Mucosa of rectum (tissue), 2 donors: ENCODE measurements around the gene EEF1AKMT1.

Source experiments
- H3K27ac ChIP-seq, 2 donors: one replicate each; pipeline ENCODE4 v1.7.0; 2013; ENCODE audit warnings: inconsistent platforms in 2 of 2, low read depth in 2 of 2, low read length in 2 of 2
- H3K27me3 ChIP-seq, 2 donors: one replicate each; pipeline ENCODE4 v1.7.0; 2013; ENCODE audit warnings: low read length in 2 of 2; ENCODE audit not compliant: control insufficient read depth in 2 of 2, insufficient read depth in 2 of 2
- H3K36me3 ChIP-seq, 2 donors: one replicate each; pipeline ENCODE4 v1.7.0; 2013; ENCODE audit warnings: low read length in 2 of 2; ENCODE audit not compliant: control insufficient read depth in 2 of 2, insufficient read depth in 2 of 2
- H3K4me1 ChIP-seq, 2 donors: one replicate each; pipeline ENCODE4 v1.7.0; 2013; ENCODE audit warnings: low read length in 2 of 2, mild to moderate bottlenecking in 1 of 2; ENCODE audit not compliant: control insufficient read depth in 2 of 2, insufficient read depth in 2 of 2
- H3K4me3 ChIP-seq, 2 donors: one replicate each; pipeline ENCODE4 v1.7.0; 2013; ENCODE audit warnings: low read length in 2 of 2
- H3K9ac ChIP-seq, 2 donors: one replicate each; pipeline ENCODE4 v1.7.0; 2013; ENCODE audit warnings: low read length in 2 of 2, low read depth in 1 of 2, mild to moderate bottlenecking in 1 of 2
- H3K9me3 ChIP-seq, 2 donors: one replicate each; pipeline ENCODE4 v1.7.0; 2013; ENCODE audit warnings: low read length in 2 of 2; ENCODE audit not compliant: control insufficient read depth in 2 of 2
- donor health status: healthy.
- donor health status: Normal muscosa, but diverticular disease.

The EEF1AKMT1 gene

GRCh38 chr13:20702915-20703779, 70.6 kb downstream of the EEF1AKMT1 start, which contains the start of gene IL17D:
IL17D (plus strand) TSS chr13:20703699; CDS start chr13:20704002, 303 bp downstream.
- Histone ChIP-seq H3K27ac (peak within 1 kb of the TSS in 1 of 2 donors; percentile 13), H3K4me1 (peaks cover 3 to 9% of the 10 kb centered on the region in 2 donors), H3K9ac (peak within 1 kb of the TSS; percentile 68 to 69), H3K4me3 (peak within 1 kb of the TSS; percentile 59 to 79), H3K9me3 (no peaks in the 10 kb centered on the region), H3K36me3 (no peaks in the 10 kb centered on the region), H3K27me3 (no peaks in the 10 kb centered on the region)

- H3K4me3 ChIP-seq, result peak overlapping the region; percentile 59 to 79
These were observed 71.2 kb downstream of the EEF1AKMT1 start for GRCh38 chr13:20702530-20702914.

GRCh38 chr13:20701461-20701860, 72.3 kb downstream of the EEF1AKMT1 start:
- H3K9ac ChIP-seq, result no peak overlapping the region
- H3K36me3 ChIP-seq, result no peaks in the 10 kb centered on the region
- H3K4me3 ChIP-seq, result no peak overlapping the region
- no peak overlapping the region for H3K27ac ChIP-seq
- no peaks in the 10 kb centered on the region for H3K9me3 ChIP-seq
- H3K4me1 ChIP-seq, result peaks cover 3 to 9% of the 10 kb centered on the region in 2 donors
- no peaks in the 10 kb centered on the region for H3K27me3 ChIP-seq

More at GRCh38 chr13:20702530-20702914, 71.2 kb downstream of the EEF1AKMT1 start:
- Histone ChIP-seq H3K4me1 (peaks cover 3 to 9% of the 10 kb centered on the region in 2 donors), H3K27ac (no peak overlapping the region), H3K27me3 (no peaks in the 10 kb centered on the region), H3K9me3 (no peaks in the 10 kb centered on the region), H3K9ac (peak overlapping the region; percentile 68 to 69), H3K36me3 (no peaks in the 10 kb centered on the region)

- Histone ChIP-seq H3K9ac (no peak overlapping the region), H3K4me3 (no peak overlapping the region), H3K4me1 (peaks cover 3 to 9% of the 10 kb centered on the region in 2 donors), H3K36me3 (no peaks in the 10 kb centered on the region), H3K9me3 (no peaks in the 10 kb centered on the region), H3K27me3 (no peaks in the 10 kb centered on the region), H3K27ac (no peak overlapping the region)
These were observed 73.5 kb downstream of the EEF1AKMT1 start for GRCh38 chr13:20700288-20700687.

- no peak overlapping the region for H3K27ac ChIP-seq
- no peak overlapping the region for H3K4me3 ChIP-seq
- H3K27me3 ChIP-seq, result no peaks in the 10 kb centered on the region
- H3K9ac ChIP-seq, result no peak overlapping the region
- no peaks in the 10 kb centered on the region for H3K36me3 ChIP-seq
- H3K9me3 ChIP-seq, result no peaks in the 10 kb centered on the region
- peaks cover 3 to 9% of the 10 kb centered on the region in 2 donors for H3K4me1 ChIP-seq
These were observed 74.0 kb downstream of the EEF1AKMT1 start for GRCh38 chr13:20699715-20700114.

GRCh38 chr13:20696073-20696472, 77.7 kb downstream of the EEF1AKMT1 start:
- Histone ChIP-seq H3K9ac (no peak overlapping the region), H3K36me3 (peaks cover 0 to 5% of the 10 kb centered on the region in 2 donors), H3K27ac (no peak overlapping the region), H3K4me3 (no peak overlapping the region), H3K4me1 (no peaks in the 10 kb centered on the region), H3K9me3 (no peaks in the 10 kb centered on the region), H3K27me3 (no peaks in the 10 kb centered on the region)

GRCh38 chr13:20691616-20692015, 82.1 kb downstream of the EEF1AKMT1 start:
- Histone ChIP-seq H3K27me3 (no peaks in the 10 kb centered on the region), H3K9ac (no peak overlapping the region), H3K4me3 (no peak overlapping the region), H3K27ac (no peak overlapping the region), H3K36me3 (peaks cover 0 to 5% of the 10 kb centered on the region in 2 donors), H3K4me1 (no peaks in the 10 kb centered on the region), H3K9me3 (no peaks in the 10 kb centered on the region)

GRCh38 chr13:20689291-20689690, 84.5 kb downstream of the EEF1AKMT1 start:
- Histone ChIP-seq H3K36me3 (peaks cover 0 to 5% of the 10 kb centered on the region in 2 donors), H3K27ac (no peak overlapping the region), H3K4me1 (no peaks in the 10 kb centered on the region), H3K9me3 (no peaks in the 10 kb centered on the region), H3K4me3 (no peak overlapping the region), H3K9ac (no peak overlapping the region), H3K27me3 (no peaks in the 10 kb centered on the region)

GRCh38 chr13:20686863-20687579, 86.7 kb downstream of the EEF1AKMT1 start:
- H3K9me3 ChIP-seq, result no peaks in the 10 kb centered on the region
- no peak overlapping the region for H3K27ac ChIP-seq
- H3K4me3 ChIP-seq, result no peak overlapping the region
- no peak overlapping the region for H3K9ac ChIP-seq
- H3K27me3 ChIP-seq, result no peaks in the 10 kb centered on the region
- H3K36me3 ChIP-seq, result peaks cover 0 to 5% of the 10 kb centered on the region in 2 donors
- H3K4me1 ChIP-seq, result no peaks in the 10 kb centered on the region

GRCh38 chr13:20686167-20686566, 87.6 kb downstream of the EEF1AKMT1 start:
- Histone ChIP-seq H3K4me3 (no peak overlapping the region), H3K27ac (no peak overlapping the region), H3K9ac (no peak overlapping the region)

More at GRCh38 chr13:20686167-20686566, 87.6 kb downstream of the EEF1AKMT1 start:
- Histone ChIP-seq H3K36me3 (no peaks in the 10 kb centered on the region), H3K27me3 (no peaks in the 10 kb centered on the region), H3K9me3 (no peaks in the 10 kb centered on the region), H3K4me1 (no peaks in the 10 kb centered on the region)
